ENCODE results near the gene GLOD5. TPM values are rescaled to one million over a fixed set of nuclear protein-coding genes. Genes with fewer than 3 reads are reported as not detected.

The GLOD5 gene
- total RNA-seq, 2 experiments from 2014 or later = not detected

- Histone ChIP-seq H3K4me2 (ENCODE audit: low read length) (no peak overlapping the region), H2AFZ (ENCODE audit: low read length) (no peak overlapping the region), H3K4me1 (ENCODE audit: insufficient read depth, low read length, poor library complexity, severe bottlenecking) (no peaks in the 10 kb centered on the region), H3K36me3 (ENCODE audit: insufficient read depth, low read length) (no peaks in the 10 kb centered on the region), H4K20me1 (ENCODE audit: insufficient read depth, low read length) (no peaks in the 10 kb centered on the region), H3K4me3 (ENCODE audit: low read depth, low read length, poor library complexity, severe bottlenecking) (no peak overlapping the region), H3K79me2 (ENCODE audit: insufficient read depth, low read depth, low read length) (no peaks in the 10 kb centered on the region), H3K27ac (ENCODE audit: low read depth, low read length, poor library complexity, severe bottlenecking) (no peak overlapping the region), H3K9me2 (ENCODE audit: insufficient read depth, low read length) (no peaks in the 10 kb centered on the region), H3K9me3 (ENCODE audit: low read length) (no peaks in the 10 kb centered on the region)
- TF ChIP-seq CTCF (conservative IDR thresholded peaks at IDR 0.05; ENCODE audit: low read length) = no peak
- no peak for TF ChIP-seq EZH2phosphoT487 (IDR thresholded peaks at IDR 0.05; ENCODE audit: borderline replicate concordance, low read depth, low read length)
- CTCF ChIA-PET (ENCODE audit: unreplicated experiment) = interaction anchor here (0.5 kb wide), 1 partner anchor 16 kb away, joined by 5 read pairs; no protein-coding TSS in a partner anchor
- BruUV-seq (replicated peaks) = no TSS peak
- intact Hi-C loops (cut with micrococcal nuclease; ENCODE audit: unreplicated experiment) = no loop called here
- POLR2A ChIA-PET = no interaction called here
- no peak for DNase-seq (ENCODE audit: low spot score)
These were observed 41.6 kb upstream of the GLOD5 start for GRCh38 chrX:48719958-48720357.

GRCh38 chrX:48720577-48721250, 40.8 kb upstream of the GLOD5 start:
- Histone ChIP-seq H3K36me3 (ENCODE audit: insufficient read depth, low read length) (no peaks in the 10 kb centered on the region), H2AFZ (ENCODE audit: low read length) (no peak overlapping the region), H3K27ac (ENCODE audit: low read depth, low read length, poor library complexity, severe bottlenecking) (no peak overlapping the region), H3K9me2 (ENCODE audit: insufficient read depth, low read length) (no peaks in the 10 kb centered on the region), H4K20me1 (ENCODE audit: insufficient read depth, low read length) (no peaks in the 10 kb centered on the region), H3K4me1 (ENCODE audit: insufficient read depth, low read length, poor library complexity, severe bottlenecking) (no peaks in the 10 kb centered on the region), H3K4me2 (ENCODE audit: low read length) (no peak overlapping the region), H3K4me3 (ENCODE audit: low read depth, low read length, poor library complexity, severe bottlenecking) (no peak overlapping the region), H3K79me2 (ENCODE audit: insufficient read depth, low read depth, low read length) (no peaks in the 10 kb centered on the region), H3K9me3 (ENCODE audit: low read length) (no peaks in the 10 kb centered on the region)
- ChIA-PET CTCF (ENCODE audit: unreplicated experiment) (no interaction called here), POLR2A (no interaction called here)
- intact Hi-C loops (cut with micrococcal nuclease; ENCODE audit: unreplicated experiment) = no loop called here
- BruUV-seq (replicated peaks) = no TSS peak
- TF ChIP-seq EZH2phosphoT487 (IDR thresholded peaks at IDR 0.05; ENCODE audit: borderline replicate concordance, low read depth, low read length) (no peak), CTCF (conservative IDR thresholded peaks at IDR 0.05; ENCODE audit: low read length) (no peak)
- no peak for DNase-seq (ENCODE audit: low spot score)

DNA sequence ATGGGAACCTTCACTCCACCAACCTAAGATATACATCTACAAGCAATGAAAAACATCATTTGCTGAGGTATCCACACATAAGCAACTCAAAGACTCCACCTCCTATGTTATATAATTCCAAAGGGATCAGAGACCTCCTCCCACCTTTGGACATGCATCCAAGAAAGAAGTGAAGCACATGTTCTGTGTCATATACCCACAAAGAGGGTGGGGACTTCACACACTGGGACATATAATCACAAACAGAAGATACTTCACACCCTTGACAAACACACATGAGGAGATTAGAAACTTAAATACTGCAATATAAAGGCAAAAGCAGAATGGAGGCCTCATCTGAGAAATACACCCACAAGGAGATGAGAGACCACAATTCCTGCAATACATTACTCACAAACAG, 39.6 kb upstream of the GLOD5 start:
- BruUV-seq (replicated peaks) = no TSS peak
- Histone ChIP-seq H3K9me3 (ENCODE audit: low read length) (no peaks in the 10 kb centered on the region), H3K27ac (ENCODE audit: low read depth, low read length, poor library complexity, severe bottlenecking) (no peak overlapping the region), H4K20me1 (ENCODE audit: insufficient read depth, low read length) (no peaks in the 10 kb centered on the region), H3K4me3 (ENCODE audit: low read depth, low read length, poor library complexity, severe bottlenecking) (no peak overlapping the region), H3K79me2 (ENCODE audit: insufficient read depth, low read depth, low read length) (no peaks in the 10 kb centered on the region), H3K4me2 (ENCODE audit: low read length) (no peak overlapping the region), H3K9me2 (ENCODE audit: insufficient read depth, low read length) (no peaks in the 10 kb centered on the region), H3K4me1 (ENCODE audit: insufficient read depth, low read length, poor library complexity, severe bottlenecking) (no peaks in the 10 kb centered on the region), H3K36me3 (ENCODE audit: insufficient read depth, low read length) (no peaks in the 10 kb centered on the region), H2AFZ (ENCODE audit: low read length) (no peak overlapping the region)
- CTCF ChIA-PET (ENCODE audit: unreplicated experiment) = no interaction called here
- DNase-seq (ENCODE audit: low spot score) = no peak
- POLR2A ChIA-PET = no interaction called here
- intact Hi-C loops (cut with micrococcal nuclease; ENCODE audit: unreplicated experiment) = no loop called here
- TF ChIP-seq CTCF (conservative IDR thresholded peaks at IDR 0.05; ENCODE audit: low read length) = no peak
- no peak for TF ChIP-seq EZH2phosphoT487 (IDR thresholded peaks at IDR 0.05; ENCODE audit: borderline replicate concordance, low read depth, low read length)

Data from OCI-LY7 (cell line).